DND-41 (cell line): ENCODE results near the gene IFITM2.

Experiments used
- CTCF ChIP-seq: IDR thresholded peaks from 2 replicates; pipeline ENCODE4 v1.5.1; 2012; ENCODE audit warnings: borderline replicate concordance, low read length, moderate library complexity, mild to moderate bottlenecking; ENCODE audit not compliant: poor library complexity, severe bottlenecking; ENCODE audit errors: extremely low read depth
- EZH2 ChIP-seq: IDR thresholded peaks from 3 replicates; pipeline ENCODE4 v1.6.1; 2012; ENCODE audit warnings: borderline replicate concordance, low read depth, mild to moderate bottlenecking, moderate library complexity, low read length, inconsistent platforms; ENCODE audit not compliant: severe bottlenecking

- TF ChIP-seq CTCF (no peak), EZH2 (no peak)
Observed at GRCh38 chr11:331358-332060, 23.9 kb downstream of the IFITM2 start.
